ENCODE measurements around the gene RCAN3.

DNA sequence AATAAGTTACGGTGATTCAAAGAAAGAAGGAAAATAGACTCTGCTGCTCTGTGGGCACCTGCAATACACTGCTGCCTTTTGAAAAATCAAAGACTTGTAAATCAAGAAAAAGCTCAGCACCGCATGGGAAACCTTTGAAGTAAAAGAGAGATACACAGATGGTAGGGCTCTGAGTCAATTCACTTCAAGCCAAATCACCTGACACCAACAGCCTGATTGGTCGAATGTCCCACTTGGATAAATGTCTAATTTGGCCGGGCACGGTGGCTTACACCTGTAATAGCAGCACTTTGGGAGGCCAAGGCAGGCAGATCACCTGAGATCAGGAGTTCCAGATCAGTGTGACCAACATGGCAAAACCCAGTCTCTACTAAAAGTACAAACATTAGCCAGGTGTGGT lies 19.2 kb upstream of the RCAN3 start:
- TF ChIP-seq, protein P1, sequence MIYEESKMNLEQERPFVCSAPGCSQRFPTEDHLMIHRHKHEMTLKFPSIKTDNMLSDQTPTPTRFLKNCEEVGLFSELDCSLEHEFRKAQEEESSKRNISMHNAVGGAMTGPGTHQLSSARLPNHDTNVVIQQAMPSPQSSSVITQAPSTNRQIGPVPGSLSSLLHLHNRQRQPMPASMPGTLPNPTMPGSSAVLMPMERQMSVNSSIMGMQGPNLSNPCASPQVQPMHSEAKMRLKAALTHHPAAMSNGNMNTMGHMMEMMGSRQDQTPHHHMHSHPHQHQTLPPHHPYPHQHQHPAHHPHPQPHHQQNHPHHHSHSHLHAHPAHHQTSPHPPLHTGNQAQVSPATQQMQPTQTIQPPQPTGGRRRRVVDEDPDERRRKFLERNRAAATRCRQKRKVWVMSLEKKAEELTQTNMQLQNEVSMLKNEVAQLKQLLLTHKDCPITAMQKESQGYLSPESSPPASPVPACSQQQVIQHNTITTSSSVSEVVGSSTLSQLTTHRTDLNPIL (CRISPR knock-in tag; IDR thresholded peaks at IDR 0.05; ENCODE audit: low read depth) = no peak
- no peak for TF ChIP-seq ZFP30 (CRISPR knock-in tag; IDR thresholded peaks at IDR 0.05)
- no peak for TF ChIP-seq GLIS3 (CRISPR knock-in tag; IDR thresholded peaks at IDR 0.05)
- TF ChIP-seq TSHZ2 (CRISPR knock-in tag; IDR thresholded peaks at IDR 0.05) = no peak
- TF ChIP-seq ZFP3 (CRISPR knock-in tag; IDR thresholded peaks at IDR 0.05) = no peak
- TF ChIP-seq, protein P2, sequence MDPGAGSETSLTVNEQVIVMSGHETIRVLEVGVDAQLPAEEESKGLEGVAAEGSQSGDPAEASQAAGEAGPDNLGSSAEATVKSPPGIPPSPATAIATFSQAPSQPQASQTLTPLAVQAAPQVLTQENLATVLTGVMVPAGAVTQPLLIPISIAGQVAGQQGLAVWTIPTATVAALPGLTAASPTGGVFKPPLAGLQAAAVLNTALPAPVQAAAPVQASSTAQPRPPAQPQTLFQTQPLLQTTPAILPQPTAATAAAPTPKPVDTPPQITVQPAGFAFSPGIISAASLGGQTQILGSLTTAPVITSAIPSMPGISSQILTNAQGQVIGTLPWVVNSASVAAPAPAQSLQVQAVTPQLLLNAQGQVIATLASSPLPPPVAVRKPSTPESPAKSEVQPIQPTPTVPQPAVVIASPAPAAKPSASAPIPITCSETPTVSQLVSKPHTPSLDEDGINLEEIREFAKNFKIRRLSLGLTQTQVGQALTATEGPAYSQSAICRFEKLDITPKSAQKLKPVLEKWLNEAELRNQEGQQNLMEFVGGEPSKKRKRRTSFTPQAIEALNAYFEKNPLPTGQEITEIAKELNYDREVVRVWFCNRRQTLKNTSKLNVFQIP (CRISPR knock-in tag; IDR thresholded peaks at IDR 0.05; ENCODE audit: borderline replicate concordance, low read depth) = no peak
- TF ChIP-seq TOX (CRISPR knock-in tag; IDR thresholded peaks at IDR 0.05; ENCODE audit: borderline replicate concordance) = no peak
